GM21786 (cell line): ENCODE results near the gene PIM1.

ENCODE experiments used
- ATAC-seq: cut with Tn5 transposase; IDR thresholded peaks from one replicate; pipeline ENCODE4 v1.9.1; 2021; ENCODE audit not compliant: unreplicated experiment

The PIM1 gene

GRCh38 chr6:37137201-37138090 is 32.5 kb upstream of the PIM1 start:
- ATAC-seq: peak; percentile 53

GRCh38 chr6:37138856-37139229 is 31.1 kb upstream of the PIM1 start:
- no peak for ATAC-seq

GRCh38 chr6:37139230-37139962 is 30.6 kb upstream of the PIM1 start:
- no peak for ATAC-seq

DNA sequence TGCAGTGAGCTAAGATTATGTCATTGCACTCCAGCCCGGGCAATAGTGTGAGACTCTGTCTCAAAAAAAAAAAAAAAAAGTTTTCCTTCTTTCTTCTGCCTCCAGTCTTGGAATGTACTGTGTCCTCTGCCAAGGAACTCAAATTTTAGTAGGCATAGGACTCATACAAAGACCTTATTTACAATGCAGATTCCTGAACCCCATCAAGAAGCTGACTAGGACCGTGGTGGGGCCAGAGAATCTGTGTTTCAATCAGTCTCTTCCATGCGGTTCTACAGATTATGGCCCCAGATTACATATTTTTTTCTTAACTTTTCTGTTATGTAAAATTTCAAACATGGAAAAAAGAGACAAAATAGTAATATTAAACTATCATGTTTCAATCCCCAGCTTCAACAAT is 29.8 kb upstream of the PIM1 start:
- ATAC-seq: no peak

DNA sequence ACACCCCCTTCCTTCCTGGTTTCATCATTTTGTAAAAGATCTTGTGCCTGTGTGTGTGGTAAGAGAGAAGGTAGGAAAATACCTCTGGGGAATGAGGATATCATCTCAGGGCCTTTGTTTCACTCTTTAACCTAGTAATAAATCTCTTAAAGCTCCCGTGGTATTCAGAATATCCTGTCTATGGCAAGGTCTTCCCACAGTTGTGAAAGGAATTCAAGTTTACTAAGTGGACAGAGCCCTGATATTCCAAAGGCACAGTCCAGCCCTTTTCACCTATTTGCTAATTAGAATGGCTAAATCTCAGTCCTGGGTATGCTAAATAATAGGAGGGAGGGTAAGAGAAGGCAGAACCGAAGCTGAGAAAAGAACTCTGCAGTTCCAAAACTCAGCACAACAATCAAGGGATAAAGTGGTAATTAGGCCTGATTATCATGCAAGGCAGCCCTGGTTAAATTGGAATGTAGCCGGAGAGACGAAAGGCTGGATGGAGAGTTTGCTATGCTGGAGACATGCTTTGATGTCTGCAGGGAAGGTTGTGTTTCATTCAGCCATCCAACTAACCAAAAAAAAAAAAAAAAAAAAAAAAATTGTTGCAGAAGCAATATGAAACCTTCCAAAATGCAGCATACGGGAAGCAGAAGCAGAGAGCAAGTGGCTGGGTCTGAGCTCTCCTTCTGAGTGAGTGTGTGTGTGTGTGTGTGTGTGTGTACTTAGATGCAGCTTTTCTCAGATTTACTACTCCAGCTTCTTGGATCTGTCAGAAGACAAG is 28.5 kb upstream of the PIM1 start:
- no peak for ATAC-seq

DNA sequence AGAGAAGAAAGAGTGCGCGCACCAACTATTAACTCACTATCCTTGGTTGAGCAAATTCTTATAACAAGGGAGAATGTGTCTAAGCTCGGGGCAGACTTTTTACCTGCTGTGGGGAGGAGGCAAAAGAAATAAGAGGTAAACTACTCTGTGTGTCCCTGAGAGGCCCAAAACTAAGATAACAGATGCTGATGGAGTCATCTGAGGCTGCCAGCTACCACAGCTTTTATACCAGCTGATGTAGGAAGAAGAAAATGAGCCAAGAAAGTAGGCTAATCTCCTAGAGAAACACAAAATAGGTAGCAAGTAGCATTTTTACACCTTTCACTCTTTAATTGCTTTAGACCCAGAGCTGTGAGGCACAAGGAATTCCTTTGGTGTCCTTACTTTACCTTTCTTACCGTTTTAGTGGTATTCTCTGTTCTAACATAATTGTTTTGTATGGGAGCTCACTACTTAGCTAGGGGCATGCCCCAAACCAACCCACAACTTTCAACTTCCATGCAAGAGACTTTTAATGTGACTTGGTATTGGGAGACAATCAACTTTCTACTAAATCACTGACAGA is 27.8 kb upstream of the PIM1 start:
- ATAC-seq: no peak

DNA sequence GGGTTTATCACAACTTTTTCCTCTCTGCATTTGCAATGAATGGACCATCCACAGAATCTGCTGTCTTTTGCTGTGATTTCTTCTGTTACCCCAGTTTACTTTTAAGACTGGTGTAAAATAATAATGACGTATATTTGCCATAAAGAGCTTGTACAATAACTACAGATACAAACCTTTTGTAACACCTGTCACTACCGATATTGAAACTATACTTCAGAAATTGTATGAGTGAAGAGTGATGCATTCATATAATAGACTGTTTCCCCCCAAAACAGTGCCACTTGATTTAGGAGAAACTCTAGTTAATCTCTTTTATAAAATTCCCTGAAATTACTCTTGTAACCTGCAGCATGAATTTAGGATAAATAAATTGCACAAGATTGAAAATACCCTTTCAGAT is 26.4 kb upstream of the PIM1 start:
- ATAC-seq: no peak

GRCh38 chr6:37145443-37145842 is 24.5 kb upstream of the PIM1 start:
- ATAC-seq: no peak

DNA sequence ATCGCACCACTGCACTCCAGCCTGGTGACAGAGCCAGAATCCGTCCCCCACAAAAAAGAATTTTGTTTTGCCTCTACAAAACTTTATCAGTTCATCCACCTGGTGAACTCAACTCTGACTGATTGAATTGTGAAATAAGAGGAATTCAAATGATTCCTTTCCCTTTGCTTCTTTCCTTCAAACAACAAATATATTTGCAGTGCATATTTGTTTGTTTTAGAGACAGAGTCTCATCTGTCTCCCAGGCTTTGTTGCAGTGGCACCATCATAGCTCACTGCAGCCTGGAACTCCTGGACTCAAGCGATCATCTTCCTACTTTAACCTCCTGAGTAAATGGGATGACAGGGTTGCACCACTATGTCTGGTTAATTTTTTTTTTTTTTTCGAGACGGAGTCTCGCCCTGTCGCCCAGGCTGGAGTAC is 23.2 kb upstream of the PIM1 start:
- ATAC-seq: no peak

DNA sequence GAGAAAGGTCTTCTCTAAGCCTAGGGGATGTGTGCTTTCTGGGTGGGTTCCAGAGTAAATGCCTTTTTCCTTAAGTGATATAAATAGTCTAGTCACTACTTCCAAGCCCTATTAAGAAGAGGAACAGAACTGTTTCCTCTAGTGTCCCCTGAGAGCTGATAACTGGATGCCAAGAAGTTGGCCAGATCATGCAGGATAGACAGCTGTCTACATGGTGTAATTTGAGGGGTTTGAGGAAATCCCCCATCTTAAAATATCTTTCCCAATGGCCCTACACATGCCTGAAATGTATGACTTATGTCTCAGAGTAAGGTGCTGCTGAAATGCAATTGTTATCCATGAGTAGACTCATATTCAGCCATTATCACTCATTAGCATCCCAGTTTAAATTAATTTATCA is 20.2 kb upstream of the PIM1 start:
- no peak for ATAC-seq

- no peak for ATAC-seq
These were observed 19.6 kb upstream of the PIM1 start for GRCh38 chr6:37150314-37150713.

DNA sequence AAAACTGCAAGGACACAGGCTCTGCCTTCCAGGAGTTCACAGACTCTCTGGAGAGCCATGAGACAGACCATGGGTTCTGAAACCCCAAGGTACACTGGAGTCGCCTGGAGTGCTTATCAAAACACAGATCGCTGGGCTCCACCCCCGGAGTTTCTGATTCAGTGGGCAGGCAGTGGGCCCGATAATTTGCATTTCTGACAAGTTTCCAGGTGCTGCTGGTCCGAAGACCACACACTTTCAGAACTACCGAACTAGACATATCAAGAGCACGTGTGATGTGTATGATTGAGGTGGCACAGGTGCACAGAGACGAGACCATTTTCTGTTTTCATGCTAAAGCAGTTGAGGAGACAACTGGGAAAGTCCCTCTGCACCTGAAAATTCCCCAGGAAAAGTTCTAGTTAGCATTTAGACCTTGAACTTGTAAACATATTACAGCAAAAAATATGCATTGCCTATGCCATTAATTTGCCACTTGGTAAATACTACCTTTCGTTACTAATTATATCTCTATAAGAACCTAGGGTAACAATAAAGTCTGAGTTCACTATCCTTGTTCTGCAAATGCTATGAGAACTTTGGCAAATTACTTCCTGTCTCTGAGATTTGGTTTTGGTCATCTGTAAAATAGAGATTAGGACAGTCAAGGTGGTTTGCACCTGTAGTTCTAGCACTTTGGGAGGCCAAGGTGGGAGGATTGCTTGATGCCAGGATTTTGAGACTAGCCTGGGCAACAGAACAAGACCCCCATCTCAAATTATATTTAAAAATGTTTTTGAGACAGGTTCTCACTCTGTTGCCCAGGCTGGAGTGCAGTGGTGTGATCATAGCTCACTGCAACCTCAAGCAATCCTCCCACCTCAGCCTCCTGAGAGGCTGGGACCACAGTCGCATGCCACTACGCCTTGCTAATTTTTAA is 14.3 kb upstream of the PIM1 start:
- ATAC-seq: peak; percentile 94

DNA sequence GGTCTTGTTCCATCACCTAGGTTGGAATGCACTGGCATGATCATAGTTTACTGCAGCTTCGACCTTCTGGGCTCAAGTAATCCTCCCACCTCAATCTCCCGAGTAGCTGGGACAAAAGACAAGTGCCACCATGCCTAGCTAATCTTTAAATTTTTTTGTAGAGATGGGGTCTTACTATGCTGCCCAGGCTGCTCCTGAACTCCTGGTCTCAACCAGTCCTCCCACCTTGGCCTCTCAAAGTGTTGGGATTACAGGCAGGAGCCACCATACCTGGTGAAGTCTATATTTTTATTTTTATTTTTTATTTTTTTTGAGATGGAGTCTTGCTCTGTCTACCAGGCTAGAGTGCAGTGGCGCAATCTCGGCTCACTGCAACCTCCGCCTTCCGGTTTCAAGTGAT is 11.4 kb upstream of the PIM1 start:
- no peak for ATAC-seq

DNA sequence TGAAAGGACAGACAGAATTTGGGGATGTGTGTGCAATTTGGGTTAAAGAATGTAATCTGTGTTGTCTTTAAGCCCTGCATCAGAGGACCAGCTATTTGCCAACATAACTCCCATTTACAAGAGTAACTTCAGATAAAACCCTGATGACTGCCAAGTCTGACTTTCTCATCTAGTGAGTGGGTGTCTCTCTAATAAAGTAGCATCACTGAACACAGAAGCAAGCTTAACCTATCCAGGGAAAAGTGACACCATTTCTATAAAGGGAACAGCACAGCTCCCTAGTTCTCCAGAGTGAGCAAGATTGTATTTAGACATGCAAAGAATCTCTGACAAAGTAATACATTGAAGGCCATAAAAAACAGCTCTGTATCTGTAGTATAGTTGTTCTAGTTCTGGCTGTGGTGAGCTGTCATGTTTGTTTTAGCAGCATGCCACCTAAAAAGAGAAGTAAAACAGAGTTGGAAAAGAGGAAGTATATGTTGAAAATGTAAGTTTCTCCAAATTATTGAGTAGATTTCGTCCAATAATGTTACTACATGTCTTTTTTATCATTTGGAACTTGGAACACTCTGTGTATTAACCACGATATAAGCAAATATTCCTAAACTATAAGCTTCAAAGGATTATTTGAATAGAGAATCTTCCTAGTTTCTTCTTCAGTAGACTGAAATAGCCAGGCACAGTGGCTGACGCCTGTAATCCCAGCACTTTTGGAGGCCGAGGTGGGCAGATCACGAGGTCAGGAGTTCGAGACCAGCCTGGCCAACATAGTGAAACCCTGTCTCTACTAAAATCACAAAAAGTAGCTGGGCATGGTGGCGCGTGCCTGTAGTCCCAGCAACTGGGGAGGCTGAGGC is 8.8 kb upstream of the PIM1 start:
- peak; percentile 71 for ATAC-seq

DNA sequence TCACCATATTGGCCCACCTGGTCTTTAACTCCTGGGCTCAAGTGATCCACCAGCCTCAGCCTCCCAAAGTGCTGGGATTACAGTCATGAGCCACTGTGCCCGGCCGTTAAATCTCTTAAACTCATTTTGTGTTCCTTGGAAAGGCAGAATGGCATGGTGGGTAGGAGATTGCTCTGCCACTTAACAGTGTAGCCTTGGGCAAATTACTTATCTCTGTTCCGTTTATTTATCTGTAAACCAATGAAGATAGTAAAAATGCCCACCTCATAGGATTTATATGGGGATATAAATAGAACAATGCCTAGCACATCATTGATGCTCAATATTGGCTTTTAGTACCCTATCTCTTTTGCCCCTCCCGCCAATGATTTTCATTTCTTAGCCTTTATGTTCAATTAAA is 7.2 kb upstream of the PIM1 start:
- ATAC-seq: no peak

GRCh38 chr6:37168163-37168758 is 1.7 kb upstream of the PIM1 start:
- no peak for ATAC-seq

DNA sequence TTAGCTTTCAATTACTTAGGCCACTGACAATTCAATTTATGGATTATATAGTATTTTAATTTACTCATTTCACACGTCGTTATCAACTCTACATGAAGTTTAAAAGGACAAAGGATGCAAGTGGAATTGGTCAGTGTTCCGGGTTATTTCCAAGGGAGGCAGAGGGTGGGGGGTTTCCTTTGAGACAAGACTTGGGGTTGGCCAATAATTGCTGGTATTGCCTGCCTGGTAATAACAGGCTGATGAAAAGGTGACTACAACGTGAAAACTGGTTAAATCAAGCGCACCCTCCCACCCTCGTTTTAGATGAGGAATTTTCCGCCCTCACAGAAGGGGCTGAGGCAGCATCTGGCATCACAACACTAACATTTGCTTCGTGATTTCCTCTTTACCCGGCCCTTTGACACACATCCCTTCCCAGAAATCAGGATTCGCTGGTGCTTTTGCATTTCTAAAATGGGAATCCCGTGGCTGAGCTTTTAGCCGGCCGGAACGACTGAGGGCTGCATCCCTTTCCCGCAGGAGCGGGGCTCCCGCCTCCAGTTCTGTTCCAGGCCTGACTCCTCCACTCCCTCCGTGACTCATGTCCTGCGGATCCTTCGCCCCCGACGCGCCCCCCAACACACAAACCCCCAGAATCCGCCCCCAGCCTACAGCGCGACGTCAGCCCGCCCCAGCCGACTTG is 999 bp upstream of the PIM1 start:
- no peak for ATAC-seq
